HG03457 (cell line): ENCODE data around the gene KRT38.
"Not testable (repeated sequence)": the region's sequence is repeated elsewhere in the genome, so short reads cannot be mapped to it uniquely, and the experiment has no call there.

Experiments used
- ATAC-seq: cut with Tn5 transposase; IDR thresholded peaks from one replicate; pipeline ENCODE4 v1.9.1; 2021; ENCODE audit warnings: moderate number of reproducible peaks; ENCODE audit not compliant: unreplicated experiment

Gene KRT38

GRCh38 chr17:41396996-41397660 is 43.7 kb downstream of the KRT38 start, which contains the start of gene KRT31:
KRT31 (minus strand) TSS chr17:41397608; CDS start chr17:41397539, 69 bp downstream.
- no peak for ATAC-seq

GRCh38 chr17:41396340-41396739 is 44.4 kb downstream of the KRT38 start:
- no peak for ATAC-seq

- no peak for ATAC-seq
Measured at GRCh38 chr17:41395611-41396010, 45.2 kb downstream of the KRT38 start.

GRCh38 chr17:41395044-41395443 is 45.7 kb downstream of the KRT38 start:
- not testable (repeated sequence) for ATAC-seq

GRCh38 chr17:41394254-41394996 is 46.4 kb downstream of the KRT38 start:
- no peak for ATAC-seq

GRCh38 chr17:41393826-41394225 is 47.0 kb downstream of the KRT38 start:
- ATAC-seq, result no peak

- ATAC-seq, result no peak
Measured at GRCh38 chr17:41393294-41393693, 47.5 kb downstream of the KRT38 start.

- no peak for ATAC-seq
Measured at GRCh38 chr17:41392278-41392677, 48.5 kb downstream of the KRT38 start.

GRCh38 chr17:41391535-41391934 is 49.2 kb downstream of the KRT38 start:
- no peak for ATAC-seq

- no peak for ATAC-seq
Measured at GRCh38 chr17:41390411-41390938, 50.3 kb downstream of the KRT38 start.

- no peak for ATAC-seq
Measured at GRCh38 chr17:41387670-41388069, 53.1 kb downstream of the KRT38 start.

- ATAC-seq, result no peak
Measured at GRCh38 chr17:41386227-41386626, 54.6 kb downstream of the KRT38 start.
